ENCODE results near the gene TRIM66. TPM values are rescaled to one million over a fixed set of nuclear protein-coding genes. Genes with fewer than 3 reads are reported as not detected.

Gene TRIM66
- total RNA-seq, 1 experiment from 2014 or later = 2.1 TPM

DNA sequence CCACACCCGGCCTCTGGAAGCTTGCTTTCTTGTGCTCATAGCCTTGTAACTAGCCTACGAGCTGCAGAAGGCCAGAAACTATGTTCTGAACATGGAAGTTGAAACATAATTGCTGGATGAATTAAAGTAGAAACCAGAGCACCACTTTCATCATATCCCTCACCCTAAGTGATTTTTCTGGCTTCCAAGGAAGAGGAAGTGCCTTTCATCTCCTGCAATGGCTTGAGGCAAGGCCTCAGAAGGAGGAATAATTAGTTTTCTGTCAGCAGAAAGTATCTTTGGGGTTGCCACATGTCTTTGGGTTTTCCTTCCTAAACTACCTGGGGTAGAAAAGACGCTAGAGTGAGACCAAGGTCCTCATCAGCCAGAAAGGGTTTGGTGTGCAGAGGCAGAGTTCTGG lies 14.6 kb upstream of the TRIM66 start:
- no peak overlapping the region for H4K8ac ChIP-seq (replicated peaks; ENCODE audit: insufficient read length, low read depth, low read length)

More for the DNA sequence above, 14.6 kb upstream of the TRIM66 start:
- DNase-seq = no peak
- no peak overlapping the region for H2BK120ac ChIP-seq (ENCODE audit: low read depth, low read length, poor library complexity, severe bottlenecking)
- Mint-ChIP-seq H3K4me3 (no peak overlapping the region), H3K9me3 (no peaks in the 10 kb centered on the region; a peak in 1 of 5 replicates), H3K27ac (peak overlapping the region; percentile 45 to 63 (median 62); a peak in 4 of 7 replicates), H3K4me1 (peaks cover 51 to 55% of the 10 kb centered on the region in 2 experiments), H3K36me3 (ENCODE audit: insufficient read depth in 1 of 3, low read depth in 3 of 3) (peaks cover 54 to 58% (median 55%) of the 10 kb centered on the region in 3 experiments), H3K27me3 (ENCODE audit: low read depth) (no peaks in the 10 kb centered on the region; the same call in 1 of the 2 replicates)
- H3K23me2 ChIP-seq (ENCODE audit: insufficient read length, low read depth, low read length, poor library complexity, severe bottlenecking) = no peaks in the 10 kb centered on the region
- H3T11ph ChIP-seq (ENCODE audit: low read length) = no peak overlapping the region
- no peak overlapping the region for H3K56ac ChIP-seq (ENCODE audit: insufficient read length, low read depth, low read length)
- H3K79me2 ChIP-seq (ENCODE audit: insufficient read depth, low read length) = no peaks in the 10 kb centered on the region; the same call in 1 of the 2 replicates
- peaks cover 32% of the 10 kb centered on the region; the same call in 1 of the 2 replicates for H3K4me1 ChIP-seq (ENCODE audit: insufficient read depth, low read length)
- H2BK12ac ChIP-seq (ENCODE audit: insufficient read length, low read depth, low read length) = no peak overlapping the region
- H2BK5ac ChIP-seq (ENCODE audit: insufficient read length, low read length) = no peak overlapping the region
- H4K5ac ChIP-seq (ENCODE audit: insufficient read length, low read depth, low read length) = no peak overlapping the region
- no peaks in the 10 kb centered on the region for H3K79me1 ChIP-seq (ENCODE audit: insufficient read depth, low read depth, low read length, poor library complexity, severe bottlenecking)
- H2AFZ ChIP-seq (ENCODE audit: low read length) = no peak overlapping the region
- no peak overlapping the region for H2BK15ac ChIP-seq (ENCODE audit: low read depth, low read length)
- no peak overlapping the region for H4K91ac ChIP-seq (ENCODE audit: insufficient read length, low read depth, low read length)
- H3K4me2 ChIP-seq (ENCODE audit: insufficient read depth, insufficient read length, low read length) = no peak overlapping the region
- no peak overlapping the region for H3K4ac ChIP-seq (ENCODE audit: low read depth, low read length)
- H2BK20ac ChIP-seq (ENCODE audit: low read depth, low read length, poor library complexity, severe bottlenecking) = no peak overlapping the region
- no peaks in the 10 kb centered on the region for H3K9me3 ChIP-seq (ENCODE audit: control insufficient read depth, low read depth, low read length)
- TF ChIP-seq, protein P1, sequence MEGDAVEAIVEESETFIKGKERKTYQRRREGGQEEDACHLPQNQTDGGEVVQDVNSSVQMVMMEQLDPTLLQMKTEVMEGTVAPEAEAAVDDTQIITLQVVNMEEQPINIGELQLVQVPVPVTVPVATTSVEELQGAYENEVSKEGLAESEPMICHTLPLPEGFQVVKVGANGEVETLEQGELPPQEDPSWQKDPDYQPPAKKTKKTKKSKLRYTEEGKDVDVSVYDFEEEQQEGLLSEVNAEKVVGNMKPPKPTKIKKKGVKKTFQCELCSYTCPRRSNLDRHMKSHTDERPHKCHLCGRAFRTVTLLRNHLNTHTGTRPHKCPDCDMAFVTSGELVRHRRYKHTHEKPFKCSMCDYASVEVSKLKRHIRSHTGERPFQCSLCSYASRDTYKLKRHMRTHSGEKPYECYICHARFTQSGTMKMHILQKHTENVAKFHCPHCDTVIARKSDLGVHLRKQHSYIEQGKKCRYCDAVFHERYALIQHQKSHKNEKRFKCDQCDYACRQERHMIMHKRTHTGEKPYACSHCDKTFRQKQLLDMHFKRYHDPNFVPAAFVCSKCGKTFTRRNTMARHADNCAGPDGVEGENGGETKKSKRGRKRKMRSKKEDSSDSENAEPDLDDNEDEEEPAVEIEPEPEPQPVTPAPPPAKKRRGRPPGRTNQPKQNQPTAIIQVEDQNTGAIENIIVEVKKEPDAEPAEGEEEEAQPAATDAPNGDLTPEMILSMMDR (conservative IDR thresholded peaks at IDR 0.05) = no peak
- H2AK5ac ChIP-seq (ENCODE audit: insufficient read length, low read length) = no peak overlapping the region
- H3K9ac ChIP-seq (ENCODE audit: extremely low read depth, insufficient read length, low read length) = no peak overlapping the region
- H3K14ac ChIP-seq (ENCODE audit: insufficient read depth, low read length) = no peak overlapping the region
- no peak overlapping the region for H3K23ac ChIP-seq (ENCODE audit: insufficient read length, low read depth, low read length)
- H3K27me3 ChIP-seq (ENCODE audit: insufficient read depth, low read length) = no peaks in the 10 kb centered on the region
- no peak overlapping the region for H3K27ac ChIP-seq (ENCODE audit: insufficient read length, low read depth, low read length)
- no peaks in the 10 kb centered on the region for H4K20me1 ChIP-seq (ENCODE audit: control insufficient read depth, insufficient read depth, insufficient read length)
- no peak overlapping the region for H3K18ac ChIP-seq (ENCODE audit: insufficient read length, low read depth, low read length)
- WGBS (ENCODE audit: extremely low coverage, insufficient read length, low lambda C conversion rate) = no CpG with 5 or more reads among the region's 3 CpGs
